Measurements from ENCODE around the gene SCAMP4.

Gene SCAMP4

GRCh38 chr19:1942078-1942933, 37.1 kb downstream of the SCAMP4 start:
- TF ChIP-seq, protein P1, sequence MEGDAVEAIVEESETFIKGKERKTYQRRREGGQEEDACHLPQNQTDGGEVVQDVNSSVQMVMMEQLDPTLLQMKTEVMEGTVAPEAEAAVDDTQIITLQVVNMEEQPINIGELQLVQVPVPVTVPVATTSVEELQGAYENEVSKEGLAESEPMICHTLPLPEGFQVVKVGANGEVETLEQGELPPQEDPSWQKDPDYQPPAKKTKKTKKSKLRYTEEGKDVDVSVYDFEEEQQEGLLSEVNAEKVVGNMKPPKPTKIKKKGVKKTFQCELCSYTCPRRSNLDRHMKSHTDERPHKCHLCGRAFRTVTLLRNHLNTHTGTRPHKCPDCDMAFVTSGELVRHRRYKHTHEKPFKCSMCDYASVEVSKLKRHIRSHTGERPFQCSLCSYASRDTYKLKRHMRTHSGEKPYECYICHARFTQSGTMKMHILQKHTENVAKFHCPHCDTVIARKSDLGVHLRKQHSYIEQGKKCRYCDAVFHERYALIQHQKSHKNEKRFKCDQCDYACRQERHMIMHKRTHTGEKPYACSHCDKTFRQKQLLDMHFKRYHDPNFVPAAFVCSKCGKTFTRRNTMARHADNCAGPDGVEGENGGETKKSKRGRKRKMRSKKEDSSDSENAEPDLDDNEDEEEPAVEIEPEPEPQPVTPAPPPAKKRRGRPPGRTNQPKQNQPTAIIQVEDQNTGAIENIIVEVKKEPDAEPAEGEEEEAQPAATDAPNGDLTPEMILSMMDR (IDR thresholded peaks at IDR 0.05; ENCODE audit: low read depth, low read length) = no peak
- Histone ChIP-seq H3K36me3 (peaks cover 6% of the 10 kb centered on the region), H3K9me3 (ENCODE audit: severe bottlenecking) (no peaks in the 10 kb centered on the region), H3K27ac (peak overlapping the region; percentile 88), H3K4me3 (ENCODE audit: low read depth, low read length) (peak overlapping the region; percentile 57), H3K27me3 (ENCODE audit: insufficient read depth, low read depth, severe bottlenecking) (no peaks in the 10 kb centered on the region)
- peak; percentile 91 for DNase-seq

DNA sequence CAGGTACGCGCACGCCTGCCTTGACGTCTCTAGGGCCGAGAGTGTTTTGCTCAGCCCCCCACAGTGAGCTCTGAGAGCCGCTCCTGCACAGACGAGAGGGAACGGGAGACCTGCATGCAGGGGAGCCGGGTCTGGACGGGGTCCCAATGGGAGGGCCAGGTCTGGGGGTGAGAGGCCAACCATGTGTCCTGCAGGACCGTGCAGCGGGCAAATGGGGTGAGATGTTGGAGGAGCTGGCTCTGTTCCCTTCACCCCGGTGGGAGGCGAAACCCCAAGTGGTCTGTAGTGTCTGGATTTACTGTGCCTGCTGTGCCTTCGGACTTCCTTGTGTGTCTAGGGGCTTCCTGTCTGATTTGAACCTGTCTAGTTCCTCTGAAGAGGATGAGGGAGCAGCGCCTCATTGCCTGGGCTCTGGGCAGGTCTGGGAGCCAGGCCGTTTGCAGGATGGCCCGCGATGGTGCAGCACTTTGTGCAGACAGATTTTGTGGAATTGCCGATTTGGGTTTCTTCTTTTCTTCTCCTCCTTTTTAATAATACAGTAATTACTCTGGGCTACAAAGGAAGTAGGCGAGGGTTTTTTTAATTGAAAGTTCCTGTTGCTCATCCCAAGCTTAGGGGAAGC, 37.8 kb downstream of the SCAMP4 start:
- TF ChIP-seq, protein P1 (IDR thresholded peaks at IDR 0.05; ENCODE audit: low read depth, low read length) = no peak
- peak overlapping the region; percentile 88 for H3K27ac ChIP-seq
- H3K27me3 ChIP-seq (ENCODE audit: insufficient read depth, low read depth, severe bottlenecking) = no peaks in the 10 kb centered on the region
- H3K36me3 ChIP-seq = peaks cover 6% of the 10 kb centered on the region
- H3K4me3 ChIP-seq (ENCODE audit: low read depth, low read length) = peak overlapping the region; percentile 57
- no peaks in the 10 kb centered on the region for H3K9me3 ChIP-seq (ENCODE audit: severe bottlenecking)
- DNase-seq = no peak

DNA sequence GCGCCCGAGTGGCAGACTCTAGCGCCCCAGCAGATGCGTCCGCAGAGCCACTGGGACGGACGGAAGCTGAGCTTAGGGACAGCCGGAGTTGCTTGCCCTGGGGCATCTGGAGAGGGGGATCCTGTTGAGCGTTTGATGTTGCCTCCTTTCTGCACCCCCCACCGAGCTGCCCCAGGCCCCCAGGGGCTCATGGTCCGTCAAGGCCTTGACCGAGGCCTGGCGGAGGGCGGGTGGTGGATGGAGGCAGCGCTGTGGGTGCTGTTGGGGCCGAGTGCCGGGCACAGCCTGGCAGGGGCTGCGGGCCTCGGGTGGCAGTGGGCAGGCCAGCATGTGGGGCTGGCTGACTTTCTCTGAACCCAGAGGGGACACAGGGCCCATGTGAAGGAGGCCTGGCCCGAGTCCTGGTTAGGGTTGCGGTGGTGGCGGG, 38.5 kb downstream of the SCAMP4 start:
- H3K27ac ChIP-seq = peak overlapping the region; percentile 88; the same call in 1 of the 2 replicates
- H3K9me3 ChIP-seq (ENCODE audit: severe bottlenecking) = no peaks in the 10 kb centered on the region
- H3K27me3 ChIP-seq (ENCODE audit: insufficient read depth, low read depth, severe bottlenecking) = no peaks in the 10 kb centered on the region
- H3K36me3 ChIP-seq = peaks cover 7% of the 10 kb centered on the region
- no peak overlapping the region for H3K4me3 ChIP-seq (ENCODE audit: low read depth, low read length)
- TF ChIP-seq, protein P1 (IDR thresholded peaks at IDR 0.05; ENCODE audit: low read depth, low read length) = no peak
- DNase-seq = no peak

- Histone ChIP-seq H3K27ac (no peak overlapping the region), H3K27me3 (ENCODE audit: insufficient read depth, low read depth, severe bottlenecking) (no peaks in the 10 kb centered on the region), H3K36me3 (peaks cover 11% of the 10 kb centered on the region), H3K4me3 (ENCODE audit: low read depth, low read length) (no peak overlapping the region), H3K9me3 (ENCODE audit: severe bottlenecking) (no peaks in the 10 kb centered on the region)
- TF ChIP-seq, protein P1 (IDR thresholded peaks at IDR 0.05; ENCODE audit: low read depth, low read length) = no peak
- DNase-seq = no peak
Observed at GRCh38 chr19:1944088-1944915, 39.1 kb downstream of the SCAMP4 start.

DNA sequence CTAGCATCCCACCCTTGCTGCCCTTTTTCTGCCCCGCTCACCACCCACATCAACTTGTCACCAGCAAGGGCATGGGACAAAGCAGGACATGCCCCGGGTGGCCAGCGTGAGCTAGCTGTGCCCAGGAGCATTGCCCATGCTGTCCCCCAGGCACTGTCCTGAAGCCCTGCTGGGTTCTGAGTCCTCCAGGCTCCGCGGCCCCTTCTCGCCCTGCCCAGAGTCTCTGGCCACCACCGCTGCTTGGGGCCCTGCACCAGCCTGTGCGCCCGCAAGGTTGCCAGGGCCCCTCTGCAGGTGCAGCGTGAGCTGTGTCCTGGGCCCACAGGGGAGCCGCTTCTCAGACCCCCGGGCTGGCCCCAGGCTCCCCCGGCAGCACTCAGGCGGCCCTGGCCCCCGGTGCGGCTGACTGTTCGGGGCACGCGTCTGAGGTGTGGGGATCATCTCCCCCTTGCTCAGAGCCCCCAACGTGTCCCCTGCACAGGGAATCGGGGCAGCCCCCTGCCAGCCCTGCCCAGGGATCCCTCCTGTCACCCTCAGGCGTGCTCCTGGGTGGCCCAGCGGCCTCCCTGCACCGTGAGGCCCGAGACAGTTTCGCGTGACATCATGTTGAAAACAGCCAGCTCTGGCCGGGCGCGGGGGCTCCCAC, 39.8 kb downstream of the SCAMP4 start:
- Histone ChIP-seq H3K27ac (no peak overlapping the region), H3K9me3 (ENCODE audit: severe bottlenecking) (no peaks in the 10 kb centered on the region), H3K36me3 (peaks cover 16% of the 10 kb centered on the region), H3K4me3 (ENCODE audit: low read depth, low read length) (no peak overlapping the region), H3K27me3 (ENCODE audit: insufficient read depth, low read depth, severe bottlenecking) (no peaks in the 10 kb centered on the region)
- DNase-seq = no peak
- TF ChIP-seq, protein P1 (IDR thresholded peaks at IDR 0.05; ENCODE audit: low read depth, low read length) = no peak
